Neural progenitor cell (in vitro differentiated cells): ENCODE data around the gene ERC1. TPM values are rescaled to one million over a fixed set of nuclear protein-coding genes. Genes with fewer than 3 reads are reported as not detected.

Experiments used
- DNase-seq: peaks from one replicate; pipeline ENCODE4 v3.0.0-alpha.2; 2016; ENCODE audit warnings: low spot score
- H2AFZ ChIP-seq: fragments of 200-600 bp; sonication (generic); replicated peaks from 2 replicates; pipeline ENCODE4 v1.6.1; 2016; ENCODE audit warnings: antibody characterized with exemption
- H3F3A ChIP-seq: fragments of 200-600 bp; sonication (generic); 2 replicates; pipeline ENCODE4 v1.6.1; 2016; ENCODE audit warnings: antibody characterized with exemption, low read depth
- H3K27ac ChIP-seq: fragments of 200-600 bp; sonication (generic); 2 replicates; pipeline ENCODE4 v1.5.1; 2016; ENCODE audit warnings: mild to moderate bottlenecking
- H3K27me3 ChIP-seq: fragments of 200-600 bp; sonication (generic); 2 replicates; pipeline ENCODE4 v1.6.1; 2016; ENCODE audit warnings: mild to moderate bottlenecking, moderate library complexity
- H3K36me3 ChIP-seq: fragments of 200-600 bp; sonication (generic); 2 replicates; pipeline ENCODE4 v1.5.1; 2016
- H3K4me1 ChIP-seq: fragments of 200-600 bp; sonication (generic); 2 replicates; pipeline ENCODE4 v1.6.1; 2016; ENCODE audit warnings: mixed run types
- H3K4me2 ChIP-seq: fragments of 200-600 bp; sonication (generic); 2 replicates; pipeline ENCODE4 v1.6.1; 2016
- H3K4me3 ChIP-seq: fragments of 200-600 bp; sonication (generic); 2 replicates; pipeline ENCODE4 v1.5.1; 2016
- H3K79me2 ChIP-seq: fragments of 200-600 bp; sonication (generic); 2 replicates; pipeline ENCODE4 v1.6.1; 2016; ENCODE audit warnings: low read depth
- H3K9ac ChIP-seq: fragments of 200-600 bp; sonication (generic); 2 replicates; pipeline ENCODE4 v1.6.1; 2016
- H3K9me3 ChIP-seq: fragments of 200-600 bp; sonication (generic); 2 replicates; pipeline ENCODE4 v1.5.1; 2016; ENCODE audit warnings: low read depth
- H4K20me1 ChIP-seq: fragments of 200-600 bp; sonication (generic); 2 replicates; pipeline ENCODE4 v1.6.1; 2016; ENCODE audit warnings: low read depth
- H3K27ac Mint-ChIP-seq: 3 replicates; pipeline ENCODE4 v1.8.0; 2021; ENCODE audit warnings: mixed read lengths
- H3K27me3 Mint-ChIP-seq: 2 replicates; pipeline ENCODE4 v1.8.0; 2022; ENCODE audit warnings: low read depth, mild to moderate bottlenecking, inconsistent platforms, moderate library complexity, mixed read lengths; ENCODE audit not compliant: insufficient read depth
- H3K36me3 Mint-ChIP-seq: 3 replicates; pipeline ENCODE4 v1.8.0; 2021; ENCODE audit warnings: mixed read lengths
- H3K4me1 Mint-ChIP-seq: 3 replicates; pipeline ENCODE4 v1.8.0; 2021; ENCODE audit warnings: mixed read lengths
- H3K4me3 Mint-ChIP-seq: 3 replicates; pipeline ENCODE4 v1.8.0; 2021; ENCODE audit warnings: mild to moderate bottlenecking, moderate library complexity, mixed read lengths
- H3K9me3 Mint-ChIP-seq: 3 replicates; pipeline ENCODE4 v1.8.0; 2020; ENCODE audit warnings: mixed read lengths
- CTCF ChIP-seq: fragments of 200-600 bp; sonication (generic); IDR thresholded peaks from 2 replicates; pipeline ENCODE4 v1.5.1; 2017; ENCODE audit warnings: antibody characterized with exemption, mild to moderate bottlenecking
- EZH2 ChIP-seq: fragments of 200-600 bp; sonication (generic); IDR thresholded peaks from 2 replicates; pipeline ENCODE4 v1.6.1; 2017; ENCODE audit warnings: antibody characterized with exemption, mild to moderate bottlenecking, moderate library complexity
- EZH2phosphoT487 ChIP-seq: fragments of 200-600 bp; sonication (generic); IDR thresholded peaks from 2 replicates; pipeline ENCODE4 v1.6.1; 2017; ENCODE audit warnings: antibody characterized with exemption
- total RNA-seq: library from RNA; depleted of rRNA; stranded (reverse); fragments of >200 nt; gene quantifications from 2 replicates; pipeline ENCODE4 v1.2.3, GENCODE V29; 2015; ENCODE audit warnings: low replicate concordance

The ERC1 gene
- total RNA-seq, 1 donor from 2014 or later, result 27.5 TPM

GRCh38 chr12:1474041-1474573 lies 483.1 kb downstream of the ERC1 start:
- no peaks in the 10 kb centered on the region for H3K9me3 ChIP-seq
- no peaks in the 10 kb centered on the region for H3K36me3 ChIP-seq
- H3K4me1 ChIP-seq, result peaks cover 26% of the 10 kb centered on the region
- Mint-ChIP-seq H3K4me3 (no peak overlapping the region), H3K27ac (no peak overlapping the region), H3K9me3 (no peaks in the 10 kb centered on the region), H3K27me3 (no peaks in the 10 kb centered on the region), H3K4me1 (peaks cover 7% of the 10 kb centered on the region), H3K36me3 (no peaks in the 10 kb centered on the region)
- H3K27ac ChIP-seq, result no peak overlapping the region
- no peak overlapping the region for H3K4me3 ChIP-seq
- DNase-seq, result no peak
- H3K79me2 ChIP-seq, result no peaks in the 10 kb centered on the region
- no peak overlapping the region for H2AFZ ChIP-seq
- H3K9ac ChIP-seq, result no peak overlapping the region
- no peaks in the 10 kb centered on the region for H3K27me3 ChIP-seq
- H3F3A ChIP-seq, result peaks cover 17% of the 10 kb centered on the region
- no peaks in the 10 kb centered on the region for H4K20me1 ChIP-seq
- H3K4me2 ChIP-seq, result peak overlapping the region; percentile 20
- TF ChIP-seq EZH2phosphoT487 (no peak), CTCF (no peak), EZH2 (no peak)

- H3K36me3 ChIP-seq, result no peaks in the 10 kb centered on the region
- H3K4me1 Mint-ChIP-seq, result peaks cover 6% of the 10 kb centered on the region
- no peaks in the 10 kb centered on the region for H3K36me3 Mint-ChIP-seq
- no peaks in the 10 kb centered on the region for H4K20me1 ChIP-seq
- TF ChIP-seq EZH2, result no peak
- no peak for TF ChIP-seq EZH2phosphoT487
- H3K4me3 Mint-ChIP-seq, result no peak overlapping the region
- no peaks in the 10 kb centered on the region for H3K9me3 Mint-ChIP-seq
- no peaks in the 10 kb centered on the region for H3K27me3 Mint-ChIP-seq
- no peaks in the 10 kb centered on the region for H3K27me3 ChIP-seq
- no peak overlapping the region for H3K27ac Mint-ChIP-seq
- no peak overlapping the region for H3K27ac ChIP-seq
- H3K4me2 ChIP-seq, result peak overlapping the region; percentile 20
- H3F3A ChIP-seq, result peaks cover 17% of the 10 kb centered on the region
- H2AFZ ChIP-seq, result no peak overlapping the region
- H3K9ac ChIP-seq, result no peak overlapping the region
- DNase-seq, result peak; percentile 71
- H3K4me1 ChIP-seq, result peaks cover 24% of the 10 kb centered on the region
- no peaks in the 10 kb centered on the region for H3K79me2 ChIP-seq
- no peak overlapping the region for H3K4me3 ChIP-seq
- H3K9me3 ChIP-seq, result no peaks in the 10 kb centered on the region
Observed at GRCh38 chr12:1474574-1475153, 483.6 kb downstream of the ERC1 start.

- Histone ChIP-seq H3K27me3 (no peaks in the 10 kb centered on the region), H3K36me3 (no peaks in the 10 kb centered on the region), H3K9ac (no peak overlapping the region), H2AFZ (no peak overlapping the region), H3K4me1 (peaks cover 24% of the 10 kb centered on the region), H3F3A (peaks cover 18% of the 10 kb centered on the region), H3K79me2 (no peaks in the 10 kb centered on the region), H4K20me1 (no peaks in the 10 kb centered on the region), H3K27ac (no peak overlapping the region), H3K4me2 (no peak overlapping the region), H3K4me3 (no peak overlapping the region), H3K9me3 (no peaks in the 10 kb centered on the region)
- Mint-ChIP-seq H3K27ac (no peak overlapping the region), H3K27me3 (peaks cover 2% of the 10 kb centered on the region), H3K4me1 (peaks cover 24% of the 10 kb centered on the region), H3K36me3 (peaks cover 2% of the 10 kb centered on the region), H3K9me3 (no peaks in the 10 kb centered on the region), H3K4me3 (no peak overlapping the region)
- TF ChIP-seq EZH2phosphoT487 (no peak), EZH2 (no peak), CTCF (no peak)
- no peak for DNase-seq
Observed at GRCh38 chr12:1479645-1480044, 488.6 kb downstream of the ERC1 start.

GRCh38 chr12:1481326-1481725 lies 490.3 kb downstream of the ERC1 start:
- no peaks in the 10 kb centered on the region for H3K36me3 ChIP-seq
- no peak overlapping the region for H3K27ac Mint-ChIP-seq
- H3K27me3 ChIP-seq, result no peaks in the 10 kb centered on the region
- H3K79me2 ChIP-seq, result no peaks in the 10 kb centered on the region
- H3K9me3 ChIP-seq, result no peaks in the 10 kb centered on the region
- peaks cover 2% of the 10 kb centered on the region for H3K27me3 Mint-ChIP-seq
- no peak overlapping the region for H3K4me3 Mint-ChIP-seq
- peak overlapping the region; percentile 62 for H3K27ac ChIP-seq
- H3K4me1 Mint-ChIP-seq, result peaks cover 24% of the 10 kb centered on the region
- H3K4me3 ChIP-seq, result no peak overlapping the region
- peak overlapping the region; percentile 10 for H3K4me2 ChIP-seq
- no peak for DNase-seq
- no peak overlapping the region for H3K9ac ChIP-seq
- no peak overlapping the region for H2AFZ ChIP-seq
- peaks cover 2% of the 10 kb centered on the region for H3K36me3 Mint-ChIP-seq
- no peaks in the 10 kb centered on the region for H4K20me1 ChIP-seq
- TF ChIP-seq EZH2 (no peak), EZH2phosphoT487 (no peak), CTCF (no peak)
- H3K4me1 ChIP-seq, result peaks cover 14% of the 10 kb centered on the region
- no peaks in the 10 kb centered on the region for H3K9me3 Mint-ChIP-seq
- peaks cover 12% of the 10 kb centered on the region for H3F3A ChIP-seq
